Effector CD8-positive, alpha-beta T cell (primary cell): ENCODE data around the gene GRID1.

Source experiments
- DNase-seq: peaks from one replicate; lab custom pipeline; 2025; lab: John Stamatoyannopoulos, UW
- total RNA-seq, 4 experiments: gene quantifications; one replicate each; lab custom pipeline; 2026; lab: John Stamatoyannopoulos, UW

Gene GRID1
- 0 to 0.54 (median 0.04) reads per million in 4 experiments for total RNA-seq

GRCh38 chr10:86366033-86366901, at the start of gene GRID1:
TSS of gene GRID1 (minus strand) at chr10:86366795.
- DNase-seq: no peak

DNA sequence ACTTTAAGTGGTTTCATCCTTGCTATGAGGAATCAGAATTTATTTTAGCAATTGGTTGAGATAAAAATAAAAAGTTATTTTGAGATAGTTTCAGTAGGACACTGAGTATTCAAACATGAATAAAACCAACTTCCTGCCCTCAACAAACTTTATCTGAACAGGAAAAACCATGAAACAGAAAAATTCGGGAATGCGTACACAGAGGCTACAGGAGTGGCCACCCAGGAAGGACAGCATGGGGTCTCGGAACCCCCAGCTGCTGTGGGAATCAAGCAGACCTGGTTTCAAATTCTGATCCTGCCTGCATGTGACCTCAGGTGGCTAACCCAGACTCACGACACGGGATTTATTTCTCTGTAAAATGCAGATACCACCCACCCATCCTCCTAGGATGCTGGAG, 49.0 kb upstream of the GRID1 start:
- DNase-seq: no peak

DNA sequence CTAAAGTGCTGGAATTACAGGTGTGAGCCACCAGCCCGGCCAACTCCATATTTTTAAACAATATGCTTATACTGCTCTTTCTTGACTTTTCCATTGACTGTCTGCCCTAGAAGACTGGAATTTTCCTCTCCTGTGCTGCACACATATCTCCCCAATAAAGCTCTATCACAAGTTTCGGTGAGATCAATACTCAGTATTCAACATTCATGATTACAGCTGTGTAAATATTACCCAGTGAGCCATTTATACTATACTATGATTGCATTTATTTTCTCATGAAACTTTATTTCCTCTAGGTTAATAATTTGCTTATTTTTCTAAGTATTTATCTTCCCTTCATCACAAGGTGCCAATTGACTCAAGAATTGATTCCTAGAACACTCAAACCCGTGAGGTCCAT, 48.5 kb upstream of the GRID1 start:
- no peak for DNase-seq

GRCh38 chr10:86413046-86413728, 46.6 kb upstream of the GRID1 start:
- no peak for DNase-seq

- DNase-seq: no peak
Observed at GRCh38 chr10:86411852-86412560, 45.4 kb upstream of the GRID1 start.

GRCh38 chr10:86411281-86411841, 44.8 kb upstream of the GRID1 start:
- no peak for DNase-seq

GRCh38 chr10:86410542-86411124, 44.0 kb upstream of the GRID1 start:
- no peak for DNase-seq

GRCh38 chr10:86409183-86409582, 42.6 kb upstream of the GRID1 start:
- DNase-seq: no peak

GRCh38 chr10:86403183-86403797, 36.7 kb upstream of the GRID1 start:
- DNase-seq: no peak

DNA sequence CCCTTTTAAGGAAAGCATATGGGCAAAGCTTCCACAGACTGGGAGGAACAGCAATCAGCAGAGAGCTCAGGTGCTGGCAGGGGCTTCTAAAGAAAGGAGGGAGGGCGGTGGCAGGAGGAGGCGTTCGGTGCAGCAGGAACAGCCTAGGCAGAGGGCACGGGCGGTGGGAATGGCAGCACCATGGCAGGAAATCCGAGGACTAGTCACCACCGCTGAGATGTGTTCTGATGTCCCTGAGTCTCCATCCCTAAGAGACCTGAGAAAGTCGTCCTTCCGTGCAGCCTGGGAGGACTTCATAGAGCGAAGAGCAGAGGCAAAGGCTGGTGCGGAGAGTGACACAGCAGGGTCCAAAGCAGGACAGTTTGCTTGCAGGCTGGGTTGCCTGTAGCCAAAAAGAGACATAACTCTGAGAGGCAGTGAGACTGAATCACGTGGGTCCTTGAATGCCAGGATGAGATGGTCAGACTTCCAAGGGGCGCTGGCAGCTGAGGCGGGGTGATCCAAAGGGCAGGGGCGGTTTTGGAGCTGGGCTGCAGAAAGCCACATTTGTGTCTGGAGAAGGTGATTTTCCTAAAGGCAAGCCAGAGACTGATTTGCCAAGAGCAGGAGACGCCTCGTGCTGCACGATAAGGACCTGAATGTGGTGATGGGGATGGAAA, 35.8 kb upstream of the GRID1 start:
- DNase-seq: no peak

- DNase-seq: no peak
Observed at GRCh38 chr10:86401588-86402282, 35.1 kb upstream of the GRID1 start.

- DNase-seq: peak; percentile 57
Observed at GRCh38 chr10:86400705-86401587, 34.4 kb upstream of the GRID1 start.

DNA sequence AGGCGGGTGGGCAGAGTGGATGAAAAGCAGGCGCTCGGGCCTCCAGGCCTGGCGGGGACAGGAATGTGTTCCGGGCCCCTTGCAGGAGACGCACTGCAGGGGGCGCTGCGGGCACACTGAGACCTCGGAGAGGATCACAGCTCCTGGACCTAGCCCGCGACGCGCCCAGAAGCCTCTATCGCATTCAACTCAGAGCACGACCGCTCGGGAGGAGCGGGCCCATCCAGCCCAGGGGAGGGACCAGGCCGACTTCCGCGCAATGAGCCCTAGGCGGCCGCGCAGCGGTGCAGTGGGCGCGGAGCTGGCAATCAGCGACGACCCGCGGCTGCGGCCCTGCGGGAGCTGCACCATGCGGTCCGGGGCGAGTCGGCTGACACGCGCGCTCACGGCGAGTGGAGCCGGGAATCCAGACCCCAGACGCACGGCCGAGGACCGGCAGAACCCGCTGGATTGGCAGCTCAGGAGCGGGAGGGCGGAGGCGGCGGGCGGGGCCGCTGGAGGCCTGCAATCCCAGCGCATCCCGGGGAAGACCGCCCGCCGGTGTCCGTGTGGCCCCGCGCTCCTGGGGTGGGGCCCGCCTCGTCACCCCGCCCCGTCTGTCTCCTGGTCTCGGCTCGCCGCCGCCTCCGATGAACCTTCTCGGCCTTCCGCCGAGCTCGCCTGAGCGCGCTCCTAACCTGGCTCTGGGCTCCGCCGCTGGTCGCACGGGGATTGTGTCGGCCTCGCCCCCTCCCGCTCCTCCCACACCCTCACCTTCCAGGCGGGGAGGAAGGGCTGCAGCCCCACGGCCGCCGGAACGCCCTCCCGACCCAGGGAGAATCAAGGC, 33.5 kb upstream of the GRID1 start:
- DNase-seq: peak; percentile 87

- DNase-seq: no peak
Observed at GRCh38 chr10:86399514-86399878, 32.9 kb upstream of the GRID1 start.

DNA sequence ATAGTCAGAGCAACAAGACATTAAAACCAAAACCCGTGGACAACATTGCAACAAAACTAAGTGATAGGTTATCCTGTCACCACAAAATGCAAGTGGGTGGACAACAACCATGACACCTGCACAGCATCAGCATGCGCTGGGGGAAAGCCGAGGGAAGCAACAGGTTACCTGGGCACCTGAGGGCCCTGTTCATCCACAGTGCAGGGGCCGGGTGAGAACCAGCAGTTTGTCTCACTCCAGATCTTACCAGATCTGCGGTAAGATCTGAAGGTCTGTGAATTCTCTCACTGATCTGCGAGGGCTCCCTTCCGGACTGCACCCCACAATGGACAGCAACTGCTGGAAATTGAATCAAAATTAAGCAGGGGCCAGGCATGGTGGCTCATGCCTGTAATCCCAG, 30.5 kb upstream of the GRID1 start:
- no peak for DNase-seq

DNA sequence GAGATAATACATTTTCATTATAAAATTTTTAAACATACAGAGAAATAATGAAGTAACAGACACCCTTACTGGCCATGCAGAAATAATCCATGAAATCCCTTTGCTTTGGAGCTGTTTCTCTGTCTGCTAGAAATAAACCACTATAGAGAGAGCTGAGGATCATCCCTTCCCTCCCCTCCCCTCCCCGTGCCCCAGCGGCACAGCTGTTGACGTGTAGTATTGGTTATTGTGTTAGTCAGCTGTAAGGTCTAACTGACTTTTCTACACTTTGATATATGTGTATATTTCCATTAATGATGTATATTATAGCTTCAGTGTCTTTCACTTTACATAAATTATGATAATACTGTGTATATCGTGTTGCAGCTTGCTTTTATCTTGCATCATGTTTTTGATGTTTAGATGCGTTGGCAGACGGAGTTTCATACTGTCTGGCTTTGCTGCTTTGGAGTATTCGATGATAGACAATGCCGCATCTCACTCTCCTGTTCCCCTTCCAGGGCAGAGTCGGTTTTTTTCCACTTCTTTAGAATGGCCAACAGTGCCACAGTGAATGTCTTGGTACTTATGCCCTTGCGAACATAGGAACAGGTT, 27.4 kb upstream of the GRID1 start:
- no peak for DNase-seq

DNA sequence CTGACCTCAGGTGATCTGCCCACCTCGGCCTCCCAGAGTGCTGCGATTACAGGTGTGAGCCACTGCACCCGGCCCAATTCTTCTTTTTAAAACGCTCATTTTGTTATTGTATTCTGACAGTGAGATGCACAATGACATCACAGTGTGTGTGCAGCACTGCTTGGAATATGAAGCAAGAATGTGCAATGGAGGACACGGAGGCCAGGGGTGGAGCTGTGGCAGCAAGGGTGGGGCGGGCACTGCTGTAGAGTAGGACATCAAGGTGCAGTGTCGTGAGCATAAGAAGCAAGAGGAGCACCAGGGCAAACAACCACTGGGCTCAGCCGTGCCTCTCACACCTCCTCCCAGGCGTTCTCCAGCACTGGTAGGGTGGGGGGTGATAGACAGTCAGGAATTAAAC, 26.8 kb upstream of the GRID1 start:
- no peak for DNase-seq

DNA sequence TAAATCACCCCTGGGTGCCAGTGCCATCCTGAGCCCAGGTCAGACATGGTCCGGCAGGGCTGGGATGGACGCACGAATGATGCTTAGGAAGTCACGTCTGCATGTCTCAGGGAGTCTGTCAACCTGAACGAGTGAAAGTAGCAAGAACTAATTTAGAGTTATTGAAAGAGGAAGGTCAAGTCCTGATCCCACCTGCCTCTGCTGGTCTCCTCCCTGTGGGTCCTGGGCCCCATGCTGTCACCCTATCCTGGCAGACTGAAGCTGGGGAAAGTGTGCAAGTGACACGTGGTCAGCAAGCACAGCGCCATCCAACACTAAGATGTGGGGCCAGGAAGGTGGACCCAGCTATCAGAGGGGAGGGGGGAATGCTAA, 26.1 kb upstream of the GRID1 start:
- DNase-seq: no peak
